Activated CD8-positive, alpha-beta memory T cell treated with anti-CD3 and anti-CD28 coated beads, Interleukin-2, amount 50 U/mL, for 4 hours (primary cell): ENCODE results near the gene CNTNAP2.

ENCODE experiments used
- DNase-seq: peaks from one replicate; pipeline ENCODE4 v3.0.0-alpha.2; 2020

The CNTNAP2 gene

GRCh38 chr7:146116521-146117222, at the start of gene CNTNAP2:
CNTNAP2 (plus strand) TSS chr7:146116801; CDS start chr7:146116877, 76 bp downstream.
- no peak for DNase-seq

DNA sequence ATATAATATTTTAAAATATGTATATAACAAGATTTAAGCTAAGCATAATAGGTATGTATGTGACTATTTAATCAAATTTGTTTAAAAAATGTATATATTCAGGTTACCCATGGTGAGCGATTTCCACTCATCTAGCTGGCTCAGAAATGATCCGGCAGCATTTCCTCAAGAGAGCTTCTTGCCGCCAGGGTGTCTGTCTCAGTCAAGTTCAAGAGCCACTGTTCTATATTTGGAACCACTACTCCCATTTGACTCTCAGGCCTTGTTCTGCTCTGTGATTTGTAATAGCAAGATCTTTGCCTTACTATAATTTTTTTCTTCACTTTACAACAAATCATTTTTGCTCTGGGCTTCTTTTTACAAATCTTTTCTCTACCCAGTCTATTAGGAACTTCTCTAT, 48.7 kb upstream of the CNTNAP2 start:
- DNase-seq: no peak

DNA sequence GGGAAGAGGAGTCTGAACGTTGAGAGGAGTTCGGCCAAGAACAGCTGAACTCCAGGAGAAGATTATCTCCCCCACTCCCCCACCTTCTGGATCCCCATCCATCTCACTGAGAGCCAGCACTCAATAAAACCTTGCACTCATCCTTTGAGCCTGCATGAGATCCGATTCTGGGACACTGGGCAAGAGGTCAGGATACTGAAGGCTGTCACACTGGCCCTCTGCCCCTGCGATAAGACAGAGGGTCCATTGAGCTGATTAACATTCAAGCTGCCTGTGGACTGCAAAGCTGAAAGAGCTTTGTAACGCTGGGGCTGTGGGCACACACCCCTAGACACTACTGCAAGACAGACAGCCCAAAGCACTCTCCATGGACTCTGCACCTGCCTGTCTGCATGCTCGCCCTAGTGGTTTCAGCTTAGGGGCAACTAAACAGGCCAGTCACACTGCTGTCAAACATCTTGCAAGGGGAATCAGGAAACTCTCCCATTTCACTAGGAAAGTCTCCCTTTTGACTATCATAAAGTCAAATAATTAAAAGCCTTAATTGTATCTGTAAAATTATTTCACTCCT, 42.3 kb upstream of the CNTNAP2 start:
- DNase-seq: no peak

DNA sequence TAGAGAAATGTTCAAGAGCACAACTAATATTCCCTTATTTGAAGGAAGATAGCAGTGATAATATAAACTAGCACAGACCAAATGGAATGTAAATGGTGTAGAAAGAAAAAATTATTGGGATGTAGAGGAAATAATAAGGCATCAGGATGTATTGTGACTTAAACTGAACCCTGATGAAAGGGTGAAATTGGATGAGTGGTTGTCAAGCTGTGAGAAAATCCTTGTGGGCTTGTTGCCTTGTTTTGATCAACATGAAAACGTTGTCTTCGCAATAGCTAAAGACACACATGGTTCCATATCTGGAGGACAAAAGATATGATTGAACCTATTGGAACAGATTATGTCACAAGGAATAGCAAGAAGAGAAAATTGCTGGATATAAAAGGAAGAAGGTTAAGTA, 40.3 kb upstream of the CNTNAP2 start:
- DNase-seq: no peak

DNA sequence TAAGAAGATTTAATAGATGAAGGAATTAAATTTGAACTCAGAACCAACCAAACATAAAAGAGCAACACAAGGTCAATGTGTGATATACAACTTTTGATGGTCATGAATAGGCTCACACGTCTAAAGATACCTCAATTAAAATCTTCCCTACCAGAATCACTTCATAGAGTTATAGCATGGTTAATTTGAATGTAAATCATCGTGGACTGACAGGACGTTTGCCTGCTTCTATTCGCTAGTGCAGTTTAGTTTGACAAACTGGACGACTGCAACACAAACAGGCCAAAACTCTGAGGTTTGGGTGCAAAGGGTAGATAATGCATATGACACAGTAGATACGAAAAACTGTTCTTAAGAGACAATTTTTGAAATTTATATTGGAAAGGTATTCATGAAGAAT, 32.5 kb upstream of the CNTNAP2 start:
- no peak for DNase-seq

DNA sequence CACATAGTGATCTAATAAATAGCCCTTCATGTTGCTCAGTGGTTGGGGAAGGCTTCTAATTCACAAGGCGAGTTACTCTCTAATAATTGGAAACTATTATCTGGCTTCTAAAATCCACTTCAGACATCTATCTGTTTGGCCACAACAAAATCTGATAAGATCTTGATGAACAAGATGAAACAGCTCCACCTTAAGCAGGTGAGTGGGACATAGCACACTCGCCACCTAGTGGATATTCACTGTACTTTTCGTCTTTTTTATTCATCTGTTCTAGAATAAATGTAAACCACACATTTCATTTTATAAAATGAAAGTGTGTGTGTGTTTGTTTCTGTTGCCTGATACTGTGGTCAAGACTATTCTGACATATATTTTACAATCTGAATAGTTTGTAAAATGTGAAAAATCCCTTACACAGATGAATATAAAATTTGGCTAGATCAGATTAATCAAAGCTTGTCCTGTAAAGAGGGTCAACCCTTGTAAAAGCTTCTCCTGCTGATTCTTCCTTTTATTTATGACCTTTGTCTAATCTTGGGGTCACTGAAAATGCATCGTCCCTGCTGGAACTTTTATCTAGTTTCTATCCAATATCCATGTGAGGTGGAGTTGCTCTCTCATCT, 26.5 kb upstream of the CNTNAP2 start:
- DNase-seq: no peak

DNA sequence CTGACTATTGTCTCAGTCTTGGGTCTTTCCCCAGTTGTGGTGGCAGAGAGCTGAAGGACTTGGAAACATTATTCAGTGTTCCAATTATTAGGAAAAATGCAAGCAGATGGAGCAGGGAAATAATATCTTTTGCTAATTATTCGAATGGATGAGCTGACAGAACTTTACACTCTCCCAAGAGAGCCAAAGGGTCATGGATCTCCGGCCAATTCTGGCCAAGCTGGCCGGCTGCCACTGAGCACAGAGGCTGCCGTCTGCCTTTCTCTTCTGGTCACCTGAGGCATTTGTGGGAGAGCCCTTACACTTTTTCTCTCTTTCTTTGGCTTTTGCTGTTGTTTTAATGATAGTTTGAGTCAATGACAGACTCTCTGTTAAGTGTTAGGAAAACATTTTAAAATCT, 22.2 kb upstream of the CNTNAP2 start:
- DNase-seq: no peak

GRCh38 chr7:146096994-146097393, 19.6 kb upstream of the CNTNAP2 start:
- no peak for DNase-seq

DNA sequence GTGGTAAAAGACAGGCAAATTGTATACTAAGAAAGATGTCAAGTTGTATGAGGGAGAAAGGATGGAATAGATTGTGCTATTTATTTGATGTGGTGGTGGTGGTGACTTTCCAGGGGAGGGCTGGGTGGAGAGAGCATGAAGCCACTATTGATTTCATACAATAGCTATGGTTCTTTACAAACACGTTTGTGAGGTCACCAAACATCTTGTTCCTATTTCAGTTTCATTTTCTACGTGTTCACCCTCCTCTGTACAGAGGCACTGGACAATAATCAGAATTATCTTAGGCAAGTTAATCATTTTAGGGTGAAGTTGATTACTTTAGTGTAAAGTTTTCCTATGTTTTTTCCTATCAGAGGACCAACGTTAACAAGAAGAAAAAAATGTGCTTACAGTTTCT, 10.3 kb upstream of the CNTNAP2 start:
- DNase-seq: no peak

- no peak for DNase-seq
These were observed 3.8 kb upstream of the CNTNAP2 start for GRCh38 chr7:146112755-146113154.

- no peak for DNase-seq
These were observed 1.1 kb upstream of the CNTNAP2 start for GRCh38 chr7:146115548-146115850.

DNA sequence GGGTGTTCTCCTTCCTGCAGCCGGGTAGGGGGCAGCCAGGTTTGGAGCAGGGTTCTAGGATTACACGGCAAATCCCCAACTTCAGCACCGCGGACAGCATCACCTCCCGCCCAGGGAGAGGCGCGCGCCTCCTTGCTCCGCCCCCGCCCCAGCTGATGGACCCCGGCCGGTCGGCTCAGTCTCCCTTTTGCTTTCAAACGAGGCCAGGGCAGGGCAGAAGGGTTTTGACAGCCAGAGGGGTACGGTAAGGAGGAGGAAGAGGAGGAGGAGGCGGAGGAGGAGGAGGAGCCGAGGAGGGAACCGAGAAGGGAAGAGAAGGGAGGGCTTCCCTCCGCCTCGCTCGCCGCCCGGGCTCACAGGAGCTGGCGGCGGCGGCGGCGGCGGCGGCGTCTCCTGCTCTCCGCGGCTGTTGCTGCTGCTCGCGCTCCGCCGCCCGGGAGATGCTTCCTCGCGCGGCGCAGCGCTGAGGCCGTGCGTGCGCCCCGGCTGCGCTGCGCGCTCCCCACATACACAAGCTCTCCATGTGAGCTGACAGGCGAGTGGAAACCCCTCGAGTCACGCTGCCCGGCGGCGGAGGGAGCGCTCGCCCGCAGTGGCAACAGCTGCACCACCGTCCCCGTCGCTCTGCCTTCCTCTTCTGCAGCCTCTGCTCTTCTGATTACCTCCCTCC, 615 bp upstream of the CNTNAP2 start:
- no peak for DNase-seq

- DNase-seq: no peak
These were observed 975 bp downstream of the CNTNAP2 start for GRCh38 chr7:146117576-146117975.

- DNase-seq: no peak
These were observed 2.4 kb downstream of the CNTNAP2 start for GRCh38 chr7:146119002-146119401.

DNA sequence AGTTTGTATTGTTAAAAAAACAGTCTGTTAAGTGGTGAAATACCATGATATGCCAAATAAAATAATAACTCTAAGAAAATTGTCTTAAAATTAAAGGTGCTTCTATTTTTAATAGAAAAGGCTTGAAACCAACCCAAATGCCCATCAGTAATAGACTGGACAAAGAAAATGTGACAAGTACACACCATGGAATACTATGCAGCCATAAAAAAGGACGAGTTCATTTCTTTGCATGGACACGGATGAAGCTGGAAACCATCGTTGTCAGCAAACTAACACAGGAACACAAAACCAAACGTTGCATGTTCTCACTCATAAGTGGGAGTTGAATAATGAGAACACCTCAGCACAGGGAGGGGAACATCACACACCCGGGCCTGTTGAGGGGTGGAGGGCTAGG, 7.1 kb downstream of the CNTNAP2 start:
- no peak for DNase-seq

GRCh38 chr7:146126767-146127509, 10.3 kb downstream of the CNTNAP2 start:
- DNase-seq: no peak

GRCh38 chr7:146129296-146129695, 12.7 kb downstream of the CNTNAP2 start:
- no peak for DNase-seq

DNA sequence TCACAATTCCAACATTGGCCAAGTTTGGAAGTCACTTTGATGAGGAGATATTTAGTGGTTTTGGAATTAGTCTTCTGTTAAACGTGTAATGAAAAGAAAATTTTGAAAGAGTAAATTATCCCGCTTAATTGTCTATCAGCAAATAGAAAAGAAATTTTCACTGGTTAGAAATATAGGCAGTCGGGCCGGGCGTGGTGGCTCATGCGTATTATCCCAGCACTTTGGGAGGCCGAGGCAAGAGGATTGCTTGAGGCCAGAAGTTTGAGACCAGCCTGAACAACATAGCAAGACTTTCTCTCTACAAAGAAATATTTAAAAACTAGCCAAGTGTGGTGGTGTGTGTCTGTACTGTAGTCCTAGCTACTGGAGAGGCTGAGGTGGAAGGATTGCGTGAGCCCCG, 13.4 kb downstream of the CNTNAP2 start:
- DNase-seq: no peak

DNA sequence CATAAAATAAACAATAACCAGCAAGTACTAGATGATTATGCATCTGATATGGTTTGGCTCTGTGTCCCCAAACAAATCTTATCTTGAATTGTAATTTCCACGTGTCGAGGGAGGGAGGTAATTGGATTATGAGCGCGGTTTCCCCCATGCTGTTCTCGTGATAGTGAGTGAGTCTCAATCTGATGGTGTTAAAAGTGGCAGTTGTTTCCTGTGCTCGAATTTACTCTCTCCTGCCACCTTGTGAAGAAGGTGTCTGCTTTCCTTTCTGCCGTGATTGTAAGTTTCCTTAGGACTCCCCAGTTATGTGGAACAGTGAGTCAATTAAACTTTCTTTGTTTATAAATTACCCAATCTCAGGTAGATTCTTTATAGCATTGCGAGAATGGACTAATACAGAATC, 15.1 kb downstream of the CNTNAP2 start:
- no peak for DNase-seq

DNA sequence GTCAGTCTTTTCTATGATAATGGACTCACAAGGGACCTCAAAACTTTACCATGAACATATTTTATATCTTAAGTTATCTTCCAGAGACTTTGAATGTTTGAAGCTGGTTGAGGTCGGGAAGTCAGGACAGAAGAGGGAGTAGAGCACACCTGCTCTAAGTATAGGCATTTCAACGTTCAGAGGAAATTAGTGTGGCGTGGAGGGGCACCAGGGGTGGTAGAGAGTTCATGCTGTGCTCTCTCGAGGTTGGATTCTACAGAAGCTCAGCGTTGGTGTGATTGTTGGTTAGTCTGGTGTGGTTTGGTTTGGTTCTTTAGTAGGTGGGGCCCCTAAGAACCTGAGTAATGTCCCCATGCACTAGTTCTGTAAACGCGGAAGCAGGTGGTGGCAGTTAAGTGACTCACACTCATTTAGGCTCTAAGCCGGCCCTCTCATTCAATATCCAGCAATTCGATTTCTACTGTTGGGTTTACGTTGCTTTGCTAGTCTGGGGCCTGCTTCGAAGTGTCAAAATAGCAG, 19.8 kb downstream of the CNTNAP2 start:
- no peak for DNase-seq

GRCh38 chr7:146138926-146139325, 22.3 kb downstream of the CNTNAP2 start:
- no peak for DNase-seq

- no peak for DNase-seq
These were observed 30.4 kb downstream of the CNTNAP2 start for GRCh38 chr7:146146831-146147486.

GRCh38 chr7:146150153-146150552, 33.6 kb downstream of the CNTNAP2 start:
- no peak for DNase-seq
